ENCODE results near the gene TMC4. TPM values are rescaled to one million over a fixed set of nuclear protein-coding genes. Genes with fewer than 3 reads are reported as not detected.

The TMC4 gene
- total RNA-seq, 1 experiment from 2014 or later, result 9.6 TPM

DNA sequence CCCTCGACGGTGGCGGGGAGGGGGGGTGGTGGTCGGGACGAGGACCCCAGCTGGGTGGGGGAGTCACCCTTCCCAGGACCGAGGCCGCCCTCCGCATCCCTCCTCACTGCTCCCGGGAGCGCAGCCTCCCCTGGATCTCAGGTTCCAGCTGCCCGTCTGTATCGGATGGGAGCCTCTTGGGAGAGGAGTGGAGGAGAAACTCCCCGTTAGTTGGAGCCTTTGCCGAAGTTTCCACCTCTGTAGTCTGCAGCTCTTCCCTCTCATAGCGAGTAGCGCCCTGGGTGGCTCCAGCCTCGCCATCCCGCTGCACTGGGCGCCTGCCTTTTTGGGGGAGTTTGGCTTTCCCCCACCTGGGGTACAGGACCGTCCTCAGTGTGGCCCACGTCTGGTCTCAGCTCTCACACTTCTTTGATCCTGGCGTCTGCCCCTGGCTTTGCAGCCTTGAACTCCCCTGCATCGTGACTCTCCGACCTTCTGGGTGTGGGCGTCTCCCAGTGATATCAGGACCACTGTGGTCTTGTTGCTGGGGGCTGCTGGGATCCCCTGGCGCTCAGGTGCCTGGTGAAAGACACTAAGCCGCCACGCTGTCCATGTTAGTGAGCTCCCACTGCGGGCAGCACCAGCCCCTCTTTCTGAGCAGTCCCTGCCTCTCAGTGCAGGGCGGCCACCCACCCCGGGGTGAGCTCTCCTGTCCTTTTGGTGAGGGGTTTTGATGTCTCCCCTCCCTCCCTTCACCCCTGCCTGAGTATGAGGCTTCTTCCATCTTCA, 34.3 kb downstream of the TMC4 start:
- DNase-seq (ENCODE audit: low spot score), result no peak
- in situ Hi-C loops (cut with HindIII; ENCODE audit: low sequenced_read_pairs), result no loop called here

DNA sequence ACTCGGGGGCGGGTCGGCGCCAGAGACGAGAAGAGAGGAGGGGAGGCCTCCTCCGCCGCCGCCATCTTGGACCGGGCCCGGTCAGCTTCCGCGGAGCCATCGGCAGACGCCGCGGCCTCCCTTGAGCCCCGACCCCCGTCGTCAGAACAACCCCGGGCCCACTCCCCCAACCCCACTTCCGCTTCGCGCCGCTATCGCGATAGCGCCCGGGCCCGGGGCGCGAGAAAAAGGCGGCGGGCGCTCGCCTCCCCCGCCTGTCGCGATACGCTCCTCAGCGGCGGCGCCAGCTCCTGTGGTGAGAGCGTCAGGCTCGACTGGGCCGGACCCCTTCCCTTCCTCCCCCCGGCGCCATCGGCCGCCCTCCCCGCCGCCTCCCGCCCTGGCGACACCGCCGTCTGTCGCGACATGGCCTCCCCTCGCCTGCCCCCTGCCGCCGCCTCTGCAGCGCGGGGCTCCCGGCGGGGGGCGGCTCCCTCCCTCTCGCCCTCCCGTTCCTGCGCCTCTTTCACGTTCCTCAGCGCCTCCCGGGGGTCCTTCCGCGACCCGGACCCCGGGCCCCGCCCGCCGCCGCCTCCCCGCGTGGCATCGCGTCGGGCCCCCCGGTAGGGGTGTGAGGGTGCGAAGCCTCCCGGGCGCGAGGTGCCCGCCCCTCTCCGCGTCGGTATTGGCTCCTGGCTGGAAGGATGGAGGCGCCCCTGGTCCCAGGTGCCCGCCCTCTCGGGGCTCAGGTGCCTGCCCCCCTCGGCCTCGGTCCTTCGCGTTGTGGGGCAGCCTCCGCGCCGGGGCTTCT, 35.1 kb downstream of the TMC4 start, which contains the start of gene CNOT3:
Gene CNOT3, plus strand, starts transcription at position 64 of the 790 bp plus-strand sequence. CDS start 5,217 bp downstream, outside the sequence.
- in situ Hi-C loops (cut with HindIII; ENCODE audit: low sequenced_read_pairs), result no loop called here
- DNase-seq (ENCODE audit: low spot score), result no peak

DNA sequence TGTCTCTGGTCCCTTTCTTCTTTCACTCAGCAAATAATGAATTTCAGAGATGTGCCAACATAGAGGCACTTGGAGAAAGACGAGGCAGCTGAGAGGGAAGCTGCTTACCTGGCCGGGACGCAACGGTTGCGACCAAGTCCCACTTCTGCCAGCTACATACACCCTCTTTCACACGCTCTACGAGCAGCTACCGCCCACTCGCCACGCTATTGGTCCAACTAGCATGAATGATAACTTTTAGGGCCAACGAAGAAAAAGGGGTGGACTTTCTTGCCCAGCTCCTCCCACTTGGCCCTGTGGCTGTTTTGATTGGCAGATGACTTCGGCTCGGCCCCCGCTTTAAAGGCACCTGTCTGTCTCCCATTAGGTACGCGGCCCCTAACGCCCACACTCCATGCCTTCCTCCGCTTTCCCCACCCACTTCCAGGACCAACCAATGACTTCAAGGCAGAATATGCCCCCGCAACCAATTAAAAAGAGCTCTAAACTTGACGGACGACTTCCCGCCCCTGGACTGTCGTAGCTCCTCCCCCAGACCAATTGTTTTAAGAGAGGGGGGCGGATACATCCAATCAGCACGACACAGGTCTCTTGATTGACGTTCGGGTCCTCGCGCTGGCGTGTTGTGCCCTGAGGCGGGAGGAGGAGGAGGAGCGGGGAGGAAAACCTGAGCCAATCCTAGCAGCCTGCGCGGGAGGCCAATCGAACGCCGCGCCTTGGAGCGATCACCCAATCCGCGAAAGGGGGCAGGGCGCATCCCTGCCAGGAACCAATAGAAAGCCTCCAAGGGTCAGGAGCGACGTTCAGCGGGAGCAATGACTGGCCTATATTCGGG, 35.9 kb downstream of the TMC4 start:
- peak; percentile 100 for DNase-seq (ENCODE audit: low spot score)
- in situ Hi-C loops (cut with HindIII; ENCODE audit: low sequenced_read_pairs), result no loop called here

DNA sequence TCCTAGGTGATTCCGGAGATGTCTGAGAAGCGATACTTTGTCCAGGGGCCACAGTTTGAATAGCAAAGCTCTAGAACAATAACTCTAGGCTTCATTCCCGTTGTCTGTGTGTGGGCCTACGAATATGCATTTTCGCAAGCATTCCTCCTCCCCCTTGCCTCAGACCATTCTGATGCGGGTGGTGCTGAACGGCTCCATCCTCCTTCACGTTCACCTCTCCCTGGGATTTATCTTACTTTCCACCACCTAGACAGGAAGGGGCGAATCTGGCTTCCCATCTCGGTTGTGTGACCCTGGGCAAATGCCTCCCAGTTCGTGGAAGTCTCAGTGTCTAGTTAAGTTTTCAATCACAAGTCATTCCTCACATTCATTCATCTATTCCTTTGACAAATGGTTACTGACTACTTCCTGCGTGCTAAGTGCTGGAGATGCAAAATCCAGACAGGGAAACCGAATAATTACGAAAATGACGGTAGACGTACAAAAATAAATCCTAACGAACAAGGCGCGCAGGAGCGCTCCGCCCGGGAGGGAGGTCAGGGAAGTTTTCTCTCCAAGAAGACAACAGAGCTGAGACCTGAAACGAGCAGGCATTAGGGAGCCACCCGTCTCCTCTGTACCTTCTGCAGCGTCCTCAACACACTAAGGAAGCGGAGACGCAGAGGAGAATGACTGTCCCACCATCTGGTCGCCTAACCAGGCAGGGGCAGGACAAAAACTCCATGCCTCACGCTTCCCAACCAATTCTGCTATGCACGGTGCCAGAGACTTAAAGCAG, 36.7 kb downstream of the TMC4 start:
- in situ Hi-C loops (cut with HindIII; ENCODE audit: low sequenced_read_pairs), result no loop called here
- no peak for DNase-seq (ENCODE audit: low spot score)

DNA sequence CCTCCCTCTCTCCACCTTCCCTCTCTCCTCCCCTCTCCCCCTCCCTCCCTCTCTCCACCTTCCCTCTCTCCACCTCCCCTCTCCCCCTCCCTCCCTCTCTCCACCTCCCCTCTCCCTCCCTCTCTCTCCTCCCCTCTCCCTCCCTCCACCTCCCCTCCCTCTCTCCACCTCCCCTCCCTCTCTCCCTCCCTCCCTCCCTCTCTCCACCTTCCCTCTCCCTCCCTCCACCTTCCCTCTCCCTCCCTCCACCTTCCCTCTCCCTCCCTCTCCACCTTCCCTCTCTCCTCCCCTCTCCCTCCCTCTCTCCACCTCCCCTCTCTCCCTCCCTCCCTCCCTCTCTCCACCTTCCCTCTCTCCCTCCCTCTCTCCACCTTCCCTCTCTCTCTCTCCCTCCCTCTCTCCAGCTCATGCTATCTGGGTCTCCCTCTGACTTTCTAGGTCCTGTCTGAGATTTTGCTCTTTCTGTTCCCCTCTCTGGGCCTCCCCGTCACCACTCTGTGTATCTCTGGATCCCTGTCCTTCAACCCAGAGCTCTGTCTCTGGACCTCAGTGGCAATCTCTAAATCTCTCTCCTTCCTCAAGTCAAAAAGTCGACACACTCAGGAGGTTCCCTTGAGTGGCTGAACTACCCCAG, 38.9 kb downstream of the TMC4 start:
- no peak for DNase-seq (ENCODE audit: low spot score)
- in situ Hi-C loops (cut with HindIII; ENCODE audit: low sequenced_read_pairs), result no loop called here

DNA sequence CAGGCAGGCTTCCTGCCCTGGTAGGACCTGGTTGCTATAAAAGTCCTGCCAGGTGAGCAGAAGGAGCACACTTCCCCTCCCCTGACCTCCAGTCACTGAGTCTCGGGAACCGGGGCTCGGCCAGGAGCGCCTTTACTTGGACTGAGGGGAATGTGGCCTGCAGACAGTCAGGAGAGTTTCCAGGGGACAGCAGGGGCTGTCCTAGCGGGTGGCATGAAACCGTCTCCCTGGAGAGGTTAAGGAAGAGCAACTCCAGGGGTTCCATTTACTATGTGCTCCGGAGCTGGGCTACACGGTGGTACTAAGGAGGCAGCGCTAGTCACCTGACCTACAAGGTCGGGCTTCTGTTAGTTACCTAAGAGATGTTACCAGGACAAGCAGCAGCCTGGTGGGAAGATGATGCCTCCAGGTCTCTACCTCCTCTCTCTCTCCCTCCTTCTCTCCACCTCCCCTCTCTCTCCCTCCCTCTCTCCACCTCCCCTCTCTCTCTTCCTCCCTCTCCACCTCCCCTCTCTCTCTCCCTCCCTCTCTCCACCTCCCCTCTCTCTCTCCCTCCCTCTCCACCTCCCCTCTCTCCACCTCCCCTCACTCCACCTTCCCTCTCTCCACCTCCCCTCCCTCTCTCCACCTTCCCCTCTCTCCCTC, 39.5 kb downstream of the TMC4 start:
- no peak for DNase-seq (ENCODE audit: low spot score)
- in situ Hi-C loops (cut with HindIII; ENCODE audit: low sequenced_read_pairs), result no loop called here

DNA sequence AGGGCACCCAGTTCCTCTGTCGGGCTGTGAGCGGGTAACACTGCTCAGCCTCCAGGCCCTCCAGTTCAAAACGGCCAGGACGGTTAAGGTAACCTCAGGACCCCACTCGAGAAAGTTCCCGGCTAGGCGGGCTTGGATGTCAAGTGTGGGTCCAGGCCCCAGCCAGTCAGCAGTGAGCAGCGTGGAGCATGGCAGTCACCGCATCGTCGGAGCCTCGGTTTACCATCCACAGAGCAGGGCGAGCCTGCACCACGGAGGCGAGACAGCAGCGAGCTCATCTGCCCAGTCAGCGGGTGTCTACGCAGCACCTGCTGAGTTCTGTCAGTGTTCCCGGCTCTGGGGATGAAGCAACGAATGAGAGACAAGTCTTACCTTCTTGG, 43.4 kb downstream of the TMC4 start:
- no peak for DNase-seq (ENCODE audit: low spot score)
- in situ Hi-C loops (cut with HindIII; ENCODE audit: low sequenced_read_pairs), result no loop called here

DNA sequence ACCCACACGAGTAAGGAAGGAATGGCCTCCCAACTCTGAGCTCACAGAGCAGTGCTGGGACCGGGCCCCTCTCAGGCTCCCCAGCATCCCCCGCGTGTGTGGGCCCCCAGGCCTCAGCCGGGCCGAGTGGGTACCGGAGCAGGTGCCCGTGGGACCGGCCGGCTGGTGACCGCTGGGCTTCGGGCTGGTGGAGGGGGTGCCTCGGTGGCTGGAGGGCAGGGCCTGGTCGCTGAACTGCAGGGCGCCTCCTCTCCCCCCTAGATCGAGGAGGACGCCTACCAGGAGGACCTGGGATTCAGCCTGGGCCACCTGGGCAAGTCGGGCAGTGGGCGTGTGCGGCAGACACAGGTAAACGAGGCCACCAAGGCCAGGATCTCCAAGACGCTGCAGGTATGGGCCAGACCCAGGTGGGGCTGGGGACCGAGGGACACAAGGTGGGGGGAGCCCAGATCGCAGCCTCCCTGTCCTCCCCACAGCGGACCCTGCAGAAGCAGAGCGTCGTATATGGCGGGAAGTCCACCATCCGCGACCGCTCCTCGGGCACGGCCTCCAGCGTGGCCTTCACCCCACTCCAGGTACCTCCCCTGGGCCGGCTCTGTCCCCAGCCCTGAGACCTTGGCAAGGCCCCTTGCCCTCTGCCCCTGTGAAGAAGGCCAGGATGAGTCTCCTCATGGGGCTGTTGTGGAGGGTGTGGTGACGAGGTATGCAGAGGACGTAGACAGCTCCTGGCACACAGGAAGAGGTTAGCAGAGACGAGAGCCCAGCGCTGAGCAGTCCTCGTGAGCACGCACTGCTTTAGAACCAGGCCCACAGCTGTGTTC, 44.0 kb downstream of the TMC4 start:
- in situ Hi-C loops (cut with HindIII; ENCODE audit: low sequenced_read_pairs), result no loop called here
- no peak for DNase-seq (ENCODE audit: low spot score)

DNA sequence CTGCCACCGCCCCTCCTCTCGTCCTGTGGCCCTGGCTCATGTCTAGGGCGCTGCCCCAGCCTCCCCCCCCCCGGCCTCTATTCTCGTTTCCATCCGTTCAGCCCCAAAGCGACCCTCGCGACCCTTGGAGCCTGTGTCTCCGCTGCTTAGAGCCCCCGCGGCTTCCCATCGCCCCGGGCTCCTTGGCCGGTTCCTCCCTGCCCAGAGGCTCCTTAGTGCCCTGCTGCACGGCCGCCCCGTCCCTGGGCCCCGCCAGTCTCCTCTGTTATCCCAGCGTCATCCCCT, 44.6 kb downstream of the TMC4 start:
- no peak for DNase-seq (ENCODE audit: low spot score)
- in situ Hi-C loops (cut with HindIII; ENCODE audit: low sequenced_read_pairs), result no loop called here

DNA sequence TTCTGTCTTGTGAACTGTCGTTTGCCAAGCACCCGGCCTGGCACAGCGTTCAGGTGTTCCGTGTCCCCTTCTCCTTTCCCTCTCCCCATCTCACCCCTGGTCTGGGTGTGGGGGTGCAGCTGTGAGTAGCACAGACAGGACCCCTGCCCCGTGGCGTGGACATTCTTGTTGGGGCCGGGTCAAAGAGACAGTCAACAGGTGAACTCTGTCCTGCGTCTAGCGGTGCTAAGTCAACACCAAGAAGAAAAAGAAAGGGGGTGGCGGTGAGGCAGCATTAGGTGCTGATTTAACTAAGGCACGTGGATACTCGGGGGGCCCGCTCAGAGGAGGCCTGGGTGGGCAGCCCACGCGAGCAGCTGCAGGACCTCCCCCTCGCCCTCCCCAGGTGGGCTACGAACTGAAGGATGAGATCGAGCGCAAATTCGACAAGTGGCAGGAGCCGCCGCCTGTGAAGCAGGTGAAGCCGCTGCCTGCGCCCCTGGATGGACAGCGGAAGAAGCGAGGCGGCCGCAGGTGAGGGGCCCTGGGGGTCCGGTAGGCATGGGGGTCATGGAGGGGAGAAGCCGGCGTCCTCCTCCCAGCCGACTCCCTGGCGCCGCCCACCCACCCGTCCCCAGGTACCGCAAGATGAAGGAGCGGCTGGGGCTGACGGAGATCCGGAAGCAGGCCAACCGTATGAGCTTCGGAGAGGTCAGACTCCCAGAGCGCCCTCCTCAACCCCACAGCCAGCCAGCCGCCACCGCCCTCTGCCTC, 45.1 kb downstream of the TMC4 start:
- in situ Hi-C loops (cut with HindIII; ENCODE audit: low sequenced_read_pairs), result no loop called here
- DNase-seq (ENCODE audit: low spot score), result no peak

DNA sequence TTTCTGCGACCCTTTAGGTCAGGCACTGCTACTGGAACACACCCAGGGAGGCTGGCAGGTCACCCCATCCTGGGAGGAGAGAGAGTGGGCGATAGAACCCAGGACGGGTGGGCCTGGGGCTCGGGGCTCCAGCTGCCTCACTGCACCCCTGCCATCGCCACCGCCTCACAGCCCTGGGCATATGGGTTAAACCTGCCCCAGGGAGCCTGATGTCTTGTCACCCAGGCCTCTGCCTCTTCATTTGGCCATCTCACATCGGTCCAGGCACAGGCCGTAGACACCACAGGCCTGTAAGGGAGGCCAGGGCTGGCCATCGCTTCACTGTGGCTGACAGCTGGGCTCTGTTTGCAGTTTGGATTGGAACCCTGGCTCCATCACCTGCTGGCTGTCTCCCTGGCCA, 47.2 kb downstream of the TMC4 start:
- no peak for DNase-seq (ENCODE audit: low spot score)
- in situ Hi-C loops (cut with HindIII; ENCODE audit: low sequenced_read_pairs), result no loop called here

DNA sequence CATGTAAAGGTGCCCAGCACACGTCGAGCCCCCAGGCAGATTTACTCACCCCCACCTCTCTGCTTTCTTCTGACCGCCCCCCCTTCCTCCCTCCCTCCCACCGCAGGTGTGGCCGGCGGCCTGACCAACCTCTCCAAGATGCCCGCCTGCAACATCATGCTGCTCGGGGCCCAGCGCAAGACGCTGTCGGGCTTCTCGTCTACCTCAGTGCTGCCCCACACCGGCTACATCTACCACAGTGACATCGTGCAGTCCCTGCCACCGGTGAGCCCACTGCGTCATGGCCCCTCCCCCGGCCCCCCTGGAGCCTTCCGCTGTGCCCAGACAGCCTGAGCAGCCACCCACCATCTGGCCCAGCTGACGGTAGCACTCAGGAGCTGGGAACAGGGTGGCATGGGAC, 48.6 kb downstream of the TMC4 start:
- no peak for DNase-seq (ENCODE audit: low spot score)
- in situ Hi-C loops (cut with HindIII; ENCODE audit: low sequenced_read_pairs), result no loop called here

DNA sequence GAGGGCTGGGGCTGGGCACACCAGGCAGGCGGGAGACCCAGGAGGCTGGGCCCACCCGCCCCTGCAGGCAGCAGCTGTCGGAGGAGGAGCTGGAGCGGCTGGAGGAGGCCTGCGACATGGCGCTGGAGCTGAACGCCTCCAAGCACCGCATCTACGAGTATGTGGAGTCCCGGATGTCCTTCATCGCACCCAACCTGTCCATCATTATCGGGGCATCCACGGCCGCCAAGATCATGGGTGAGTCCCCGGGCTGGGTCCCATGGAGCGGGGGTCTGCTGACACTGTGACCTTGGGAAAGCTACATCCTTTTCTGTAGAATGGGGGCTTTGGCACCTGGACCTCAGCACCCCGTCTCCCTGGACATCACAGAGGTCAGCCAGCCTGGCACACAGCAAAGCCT, 49.3 kb downstream of the TMC4 start:
- in situ Hi-C loops (cut with HindIII; ENCODE audit: low sequenced_read_pairs), result no loop called here
- no peak for DNase-seq (ENCODE audit: low spot score)

DNA sequence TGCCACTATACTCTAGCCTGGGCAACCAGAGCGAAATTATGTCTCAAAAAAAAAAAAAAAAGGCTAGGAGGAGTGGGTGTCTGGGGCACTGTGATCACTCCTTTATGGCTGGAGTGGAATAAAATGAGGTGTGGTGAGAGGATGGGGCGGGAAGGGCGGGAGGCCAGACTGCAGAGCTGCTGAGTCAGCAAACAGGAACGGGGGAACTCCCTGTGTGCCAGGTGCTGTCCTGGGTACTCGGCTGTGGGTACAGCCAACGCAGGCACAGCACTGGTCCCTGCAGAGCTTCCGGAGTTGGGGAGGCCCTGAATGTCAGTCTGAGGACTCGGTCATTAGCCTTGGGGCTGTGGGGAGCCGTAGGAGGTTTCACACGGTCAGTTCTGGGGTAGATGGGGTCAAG, 51.7 kb downstream of the TMC4 start:
- in situ Hi-C loops (cut with HindIII; ENCODE audit: low sequenced_read_pairs), result no loop called here
- no peak for DNase-seq (ENCODE audit: low spot score)

DNA sequence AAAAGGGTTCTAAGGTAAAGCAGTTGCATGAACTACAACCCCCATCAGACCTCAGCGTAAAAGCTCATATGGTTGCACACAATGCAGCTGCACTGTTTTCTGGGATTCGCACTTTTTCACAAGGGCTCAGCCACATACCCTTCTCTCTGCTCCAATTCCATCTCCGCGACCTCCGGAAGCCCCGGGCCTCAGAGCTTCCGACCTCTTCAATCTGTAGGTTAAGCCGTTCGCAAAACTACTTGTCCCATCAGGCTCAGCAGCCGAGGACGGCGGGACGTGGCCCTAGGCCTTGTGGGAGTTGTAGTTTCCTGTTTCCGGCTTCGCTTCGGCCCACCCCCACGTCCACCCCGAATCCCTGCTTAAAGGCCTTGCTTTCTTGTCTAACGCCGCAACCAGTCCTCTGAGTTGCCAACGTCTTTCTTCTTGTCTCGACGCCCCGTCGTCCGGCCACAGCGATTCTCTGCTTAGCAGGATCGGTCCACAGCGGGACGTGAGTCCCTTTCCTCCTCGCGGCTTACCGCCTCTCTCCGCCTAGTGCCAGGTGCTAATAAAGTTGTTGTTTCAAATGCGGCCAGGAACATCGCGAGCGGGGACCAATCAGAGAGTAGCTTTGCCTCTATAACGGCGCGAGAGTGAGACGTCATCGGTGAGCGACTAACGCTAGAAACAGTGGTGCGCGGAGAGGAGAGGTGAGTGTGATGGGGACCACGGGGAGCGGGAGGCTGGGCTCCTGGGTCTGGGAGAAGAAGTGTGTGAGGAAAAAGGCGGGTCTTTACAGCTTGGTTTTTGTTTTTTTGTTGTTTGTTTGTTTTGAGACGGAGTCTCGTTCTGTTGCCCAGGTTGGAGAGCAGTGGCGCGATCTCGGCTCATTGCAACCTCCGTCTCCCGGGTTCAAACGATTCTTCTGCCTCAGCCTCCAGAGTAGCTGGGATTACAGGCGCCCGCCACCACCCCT, 57.6 kb downstream of the TMC4 start, which contains the start of the genes PRPF31 and TFPT:
Gene PRPF31, plus strand, starts transcription at position 646 of the 955 bp plus-strand sequence. CDS start 2,525 bp downstream, outside the sequence.
Gene TFPT, minus strand, starts transcription at position 549 of the 955 bp plus-strand sequence. Its CDS starts 388 bp downstream, at position 161.
- peak; percentile 97 for DNase-seq (ENCODE audit: low spot score)
- in situ Hi-C loops (cut with HindIII; ENCODE audit: low sequenced_read_pairs), result no loop called here

All from G401 (cell line).